ENCODE measurements around the gene SMIM10L1. TPM values are rescaled to one million over a fixed set of nuclear protein-coding genes. Genes with fewer than 3 reads are reported as not detected.

Gene SMIM10L1
- 6.4 and 7.7 TPM in 2 replicates for total RNA-seq

GRCh38 chr12:11171145-11171968 lies at the start of gene SMIM10L1:
Gene SMIM10L1 (plus strand): TSS chr12:11171194. CDS start chr12:11171357, 163 bp downstream.

DNA sequence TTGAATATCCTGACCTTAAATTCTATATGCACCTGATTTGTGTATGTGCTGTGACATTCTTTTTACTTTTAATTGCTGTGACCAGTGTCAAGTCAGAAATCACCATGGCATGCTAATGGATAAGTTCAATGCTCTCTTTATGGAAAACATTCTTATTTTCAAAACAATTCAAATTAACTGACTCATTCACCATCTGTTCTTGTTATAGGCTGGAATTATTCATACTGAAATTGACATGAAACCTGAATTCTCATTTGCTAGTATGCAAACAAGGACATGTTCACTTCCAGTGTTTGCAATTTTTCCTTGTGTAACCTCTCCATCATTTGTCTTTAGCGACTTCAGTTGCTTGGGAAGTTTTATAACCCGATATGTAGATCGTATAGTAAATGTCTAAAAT lies 36.7 kb upstream of the SMIM10L1 start, which contains the start of gene TAS2R30:
Gene TAS2R30, minus strand, starts transcription at position 340 of the 400 bp plus-strand sequence. CDS start 400 bp downstream, outside the sequence.

DNA sequence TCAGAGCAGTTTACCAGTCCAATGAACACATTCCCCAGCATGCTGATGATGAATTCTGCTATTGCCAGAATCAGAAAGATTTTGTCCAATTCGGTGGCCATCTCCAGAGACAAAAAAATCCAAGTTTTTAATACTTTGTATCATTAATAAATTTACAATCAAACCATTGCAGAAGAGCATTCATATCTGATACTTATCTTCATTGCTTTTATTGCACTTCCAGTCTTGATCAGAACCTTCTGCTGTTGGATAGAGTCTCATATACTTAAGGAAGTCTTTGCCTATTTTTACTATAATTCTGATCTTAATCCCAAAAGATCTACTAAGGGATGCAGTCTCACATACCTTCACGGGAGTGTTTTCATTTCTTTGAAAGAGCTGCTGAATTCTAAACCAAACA lies 15.8 kb downstream of the SMIM10L1 start, which contains the start of gene TAS2R42:
Gene TAS2R42, minus strand, starts transcription at position 101 of the 400 bp plus-strand sequence. Its CDS starts 0 bp downstream, at position 101.

Other genes starting within 250 kb of the SMIM10L1 start
- gene PRH2, start 242.0 kb upstream of the SMIM10L1 start, total RNA-seq = 1.1 TPM in 1 of 2 replicates, not detected in the other
- 0.98 and 1.6 TPM in 2 replicates for gene TAS2R14, start 231.9 kb upstream of the SMIM10L1 start, total RNA-seq
- 2.1 and 2.7 TPM in 2 replicates for gene TAS2R50, start 184.3 kb upstream of the SMIM10L1 start, total RNA-seq
- 0.62 and 1.0 TPM in 2 replicates for gene TAS2R20, start 172.9 kb upstream of the SMIM10L1 start, total RNA-seq
- gene TAS2R19, start 148.6 kb upstream of the SMIM10L1 start, total RNA-seq = 0.94 and 0.98 TPM in 2 replicates
- gene TAS2R31, start 139.8 kb upstream of the SMIM10L1 start, total RNA-seq = 0.44 and 2.4 TPM in 2 replicates
- gene TAS2R46, start 108.9 kb upstream of the SMIM10L1 start, total RNA-seq = 1.5 TPM in 1 of 2 replicates, not detected in the other
- not detected in 2 replicates for gene TAS2R43, start 78.9 kb upstream of the SMIM10L1 start, total RNA-seq
- gene TAS2R30, start 36.5 kb upstream of the SMIM10L1 start, total RNA-seq = 0.59 and 1.8 TPM in 2 replicates
- not detected in 2 replicates for gene TAS2R42, start 15.7 kb downstream of the SMIM10L1 start, total RNA-seq
- not detected in 2 replicates for gene PRB3, start 98.5 kb downstream of the SMIM10L1 start, total RNA-seq
- not detected in 2 replicates for gene PRB4, start 139.2 kb downstream of the SMIM10L1 start, total RNA-seq
- gene PRB2, start 224.4 kb downstream of the SMIM10L1 start, total RNA-seq = not detected in 2 replicates